OCI-LY1 (cell line): ENCODE data around the gene ZCCHC14.
A peak's percentile ranks its signal among the peaks of the same experiment; 100 is the strongest.

Source experiments
- H2AFZ ChIP-seq: fragments of 200-600 bp; sonication (generic), shearing (Covaris generic); 2 replicates; pipeline ENCODE4 v1.6.0; 2014; ENCODE audit warnings: antibody characterized with exemption, mild to moderate bottlenecking, low read length
- H3F3A ChIP-seq: fragments of 200-600 bp; sonication (generic), shearing (Covaris generic); 2 replicates; pipeline ENCODE4 v1.6.0; 2014; ENCODE audit warnings: mild to moderate bottlenecking, antibody characterized with exemption, low read length, moderate library complexity; ENCODE audit not compliant: insufficient read depth
- H3K27ac ChIP-seq: fragments of 200-600 bp; sonication (generic); 2 replicates; pipeline ENCODE4 v1.5.1; 2014; ENCODE audit warnings: low read length, mixed run types, mild to moderate bottlenecking, low read depth; ENCODE audit not compliant: poor library complexity, severe bottlenecking
- H3K27me3 ChIP-seq: fragments of 200-600 bp; sonication (generic); 2 replicates; pipeline ENCODE4 v1.6.0; 2014; ENCODE audit warnings: antibody characterized with exemption, mild to moderate bottlenecking, low read length, moderate library complexity; ENCODE audit not compliant: insufficient read depth
- H3K36me3 ChIP-seq: fragments of 200-600 bp; sonication (generic); 2 replicates; pipeline ENCODE4 v1.6.1; 2014; ENCODE audit warnings: mild to moderate bottlenecking, antibody characterized with exemption, low read length, moderate library complexity, mixed read lengths; ENCODE audit not compliant: insufficient read depth
- H3K4me1 ChIP-seq: fragments of 200-600 bp; sonication (generic); 2 replicates; pipeline ENCODE4 v1.5.1; 2014; ENCODE audit warnings: mild to moderate bottlenecking, low read length, moderate library complexity; ENCODE audit not compliant: insufficient read depth, severe bottlenecking
- H3K4me2 ChIP-seq: fragments of 200-600 bp; sonication (generic), shearing (Covaris generic); 2 replicates; pipeline ENCODE4 v1.6.1; 2014; ENCODE audit warnings: low read length
- H3K4me3 ChIP-seq: fragments of 200-600 bp; sonication (generic); 2 replicates; pipeline ENCODE4 v1.5.1; 2014; ENCODE audit warnings: low read length, low read depth, mild to moderate bottlenecking, mixed read lengths; ENCODE audit not compliant: poor library complexity, severe bottlenecking
- H3K79me2 ChIP-seq: fragments of 200-600 bp; shearing (Covaris generic); 2 replicates; pipeline ENCODE4 v1.6.1; 2016; ENCODE audit warnings: mixed run types, low read length, mixed read lengths; ENCODE audit not compliant: insufficient read depth
- H3K9ac ChIP-seq: fragments of 200-600 bp; sonication (generic), shearing (Covaris generic); 2 replicates; pipeline ENCODE4 v1.6.1; 2014; ENCODE audit warnings: mild to moderate bottlenecking, low read length, mixed read lengths
- H3K9me2 ChIP-seq: fragments of 200-600 bp; sonication (generic), shearing (Covaris generic); 2 replicates; pipeline ENCODE4 v1.6.1; 2014; ENCODE audit warnings: low read depth, mild to moderate bottlenecking, low read length, mixed read lengths
- H3K9me3 ChIP-seq: fragments of 200-600 bp; shearing (Covaris generic); 2 replicates; pipeline ENCODE4 v1.6.1; 2014; ENCODE audit warnings: low read length, mixed read lengths
- H4K20me1 ChIP-seq: fragments of 200-600 bp; sonication (generic), shearing (Covaris generic); 2 replicates; pipeline ENCODE4 v1.6.0; 2016; ENCODE audit warnings: mild to moderate bottlenecking, low read length; ENCODE audit not compliant: insufficient read depth
- EZH2 ChIP-seq: fragments of 200-600 bp; sonication (generic), shearing (Covaris generic); IDR thresholded peaks from 2 replicates; pipeline ENCODE4 v1.8.0; 2017; ENCODE audit warnings: borderline replicate concordance, mixed run types, mild to moderate bottlenecking, antibody characterized with exemption, low read length, moderate library complexity, mixed read lengths
- TF ChIP-seq, protein P1 (sequence below): fragments of 200-600 bp; sonication (generic), shearing (Covaris generic); IDR thresholded peaks from 2 replicates; pipeline ENCODE4 v1.5.1; 2017; ENCODE audit warnings: mild to moderate bottlenecking, antibody characterized with exemption, low read length, moderate library complexity, mixed read lengths

Gene ZCCHC14

DNA sequence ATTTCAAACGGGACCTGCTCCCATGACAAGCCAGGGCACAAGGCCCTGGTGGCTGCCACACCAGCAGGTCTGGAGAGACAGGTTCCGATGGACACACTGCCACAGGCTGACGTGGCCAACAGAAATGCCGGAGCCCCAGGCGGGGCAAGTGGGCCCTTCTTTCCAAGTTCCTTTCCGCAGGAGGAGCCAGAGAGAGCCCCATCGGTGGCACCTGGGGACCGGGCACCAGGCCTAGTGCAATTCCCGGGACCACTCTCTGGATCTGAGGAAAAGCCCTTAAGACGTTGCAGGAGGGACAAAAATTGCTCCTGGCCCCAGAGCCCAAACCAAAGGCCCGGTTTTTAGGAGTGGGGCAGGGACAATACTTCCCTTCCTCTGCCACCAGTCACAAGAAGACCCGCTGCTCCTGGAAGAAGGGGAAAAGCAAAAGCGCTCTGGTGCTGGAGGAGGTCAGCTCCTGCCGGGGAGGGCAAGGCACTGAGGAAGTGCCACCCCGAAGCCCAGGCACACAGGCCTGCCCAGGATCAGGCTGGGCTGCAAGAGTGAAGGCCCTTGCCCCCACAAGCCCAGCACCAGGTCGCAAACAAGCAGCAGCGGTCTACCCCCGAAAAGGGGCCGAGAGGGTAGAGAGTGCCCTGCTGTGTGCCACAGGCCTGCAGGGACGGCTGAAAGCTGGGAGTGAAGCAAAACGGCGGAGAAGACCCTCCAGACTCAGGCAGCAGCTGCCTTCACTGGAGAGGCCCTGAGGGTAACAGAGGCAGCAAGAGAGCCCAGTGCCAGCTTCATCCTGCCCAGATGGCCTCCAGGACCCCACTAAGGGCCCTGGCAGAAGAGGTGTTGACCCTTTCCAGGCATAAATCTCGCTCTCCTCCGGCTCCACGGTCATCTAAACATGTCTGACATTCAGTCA, 71.6 kb downstream of the ZCCHC14 start:
- Histone ChIP-seq H3K36me3 (peaks cover 56% of the 10 kb centered on the region), H3K4me2 (no peak overlapping the region), H4K20me1 (no peaks in the 10 kb centered on the region), H2AFZ (no peak overlapping the region), H3K4me1 (no peaks in the 10 kb centered on the region), H3K9me3 (no peaks in the 10 kb centered on the region), H3K9ac (no peak overlapping the region), H3K79me2 (no peaks in the 10 kb centered on the region), H3F3A (no peaks in the 10 kb centered on the region), H3K4me3 (no peak overlapping the region), H3K27me3 (no peaks in the 10 kb centered on the region), H3K9me2 (no peaks in the 10 kb centered on the region), H3K27ac (no peak overlapping the region)
- no peak for TF ChIP-seq EZH2
- TF ChIP-seq, protein P1, sequence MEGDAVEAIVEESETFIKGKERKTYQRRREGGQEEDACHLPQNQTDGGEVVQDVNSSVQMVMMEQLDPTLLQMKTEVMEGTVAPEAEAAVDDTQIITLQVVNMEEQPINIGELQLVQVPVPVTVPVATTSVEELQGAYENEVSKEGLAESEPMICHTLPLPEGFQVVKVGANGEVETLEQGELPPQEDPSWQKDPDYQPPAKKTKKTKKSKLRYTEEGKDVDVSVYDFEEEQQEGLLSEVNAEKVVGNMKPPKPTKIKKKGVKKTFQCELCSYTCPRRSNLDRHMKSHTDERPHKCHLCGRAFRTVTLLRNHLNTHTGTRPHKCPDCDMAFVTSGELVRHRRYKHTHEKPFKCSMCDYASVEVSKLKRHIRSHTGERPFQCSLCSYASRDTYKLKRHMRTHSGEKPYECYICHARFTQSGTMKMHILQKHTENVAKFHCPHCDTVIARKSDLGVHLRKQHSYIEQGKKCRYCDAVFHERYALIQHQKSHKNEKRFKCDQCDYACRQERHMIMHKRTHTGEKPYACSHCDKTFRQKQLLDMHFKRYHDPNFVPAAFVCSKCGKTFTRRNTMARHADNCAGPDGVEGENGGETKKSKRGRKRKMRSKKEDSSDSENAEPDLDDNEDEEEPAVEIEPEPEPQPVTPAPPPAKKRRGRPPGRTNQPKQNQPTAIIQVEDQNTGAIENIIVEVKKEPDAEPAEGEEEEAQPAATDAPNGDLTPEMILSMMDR, result no peak; the same call in 1 of the 2 replicates

DNA sequence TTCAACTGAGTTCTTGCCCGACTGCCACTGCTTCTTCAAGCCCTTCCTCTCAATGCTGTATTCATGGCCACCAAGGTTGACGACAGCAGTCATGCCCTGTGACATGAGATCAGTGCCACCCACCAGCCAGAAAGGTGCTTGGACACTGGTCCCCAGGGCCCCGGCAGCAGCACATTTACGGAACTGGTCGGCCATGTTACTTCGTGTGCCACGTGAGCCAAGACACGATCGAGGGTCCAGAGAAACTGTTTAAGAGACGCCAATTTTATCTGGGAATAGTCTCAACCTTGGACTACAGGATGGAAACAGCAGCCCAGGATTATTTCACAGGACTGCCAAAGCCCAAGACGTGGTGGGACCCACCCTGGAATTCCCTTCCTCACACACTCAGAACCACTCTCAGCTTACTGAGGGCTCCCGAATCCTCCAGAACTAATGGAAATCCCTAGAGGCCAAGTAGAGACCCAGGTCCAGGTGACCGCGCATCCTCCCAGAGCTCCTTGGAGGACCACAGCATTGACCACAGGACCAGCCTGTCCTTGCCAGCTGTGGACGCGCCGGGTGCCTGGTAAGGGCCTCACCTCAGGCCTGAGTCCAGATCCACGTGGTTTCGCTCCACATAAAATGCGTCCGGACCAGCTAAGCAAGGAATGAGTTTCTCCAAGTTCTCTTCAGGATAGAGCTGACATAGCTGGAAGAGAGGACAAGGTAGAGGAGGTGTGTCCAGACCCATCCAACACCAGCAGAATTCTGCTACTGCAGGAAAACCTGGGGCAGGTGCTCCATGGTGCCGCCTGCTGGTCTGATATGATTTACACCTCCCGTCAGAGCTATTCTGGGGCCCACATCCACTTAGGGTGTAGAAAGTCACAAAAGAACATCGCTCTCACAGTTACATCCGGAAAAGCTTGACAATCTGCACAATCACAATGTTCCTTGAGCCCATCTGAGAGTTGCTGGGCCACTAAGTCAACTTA, 72.5 kb downstream of the ZCCHC14 start:
- Histone ChIP-seq H3K4me2 (no peak overlapping the region), H3K79me2 (no peaks in the 10 kb centered on the region), H2AFZ (no peak overlapping the region), H3K9me2 (no peaks in the 10 kb centered on the region), H3F3A (no peaks in the 10 kb centered on the region), H4K20me1 (no peaks in the 10 kb centered on the region), H3K4me3 (no peak overlapping the region), H3K9me3 (no peaks in the 10 kb centered on the region), H3K36me3 (peaks cover 58% of the 10 kb centered on the region), H3K4me1 (no peaks in the 10 kb centered on the region), H3K27me3 (no peaks in the 10 kb centered on the region), H3K27ac (no peak overlapping the region), H3K9ac (no peak overlapping the region)
- TF ChIP-seq, protein P1, result peak; percentile 74
- TF ChIP-seq EZH2, result no peak

DNA sequence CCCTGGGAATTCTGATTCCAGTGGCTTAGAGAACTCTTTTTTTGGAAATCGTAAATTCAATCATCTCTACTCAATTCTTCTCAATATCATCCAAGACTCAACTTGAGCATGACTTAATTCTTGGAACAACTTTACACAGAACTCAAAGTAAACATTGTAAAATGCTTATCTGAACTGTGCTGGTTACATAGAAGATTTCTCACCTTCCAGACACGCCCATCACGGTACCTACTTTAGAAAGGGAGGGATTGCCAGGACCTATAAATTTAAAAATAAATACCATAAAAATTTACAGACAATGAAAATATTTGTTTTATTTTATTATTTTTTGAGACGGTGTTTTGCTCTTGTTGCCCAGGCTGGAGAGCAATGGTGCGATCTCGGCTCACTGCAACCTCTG, 74.2 kb downstream of the ZCCHC14 start:
- Histone ChIP-seq H2AFZ (no peak overlapping the region), H3K27ac (no peak overlapping the region), H3K9me2 (no peaks in the 10 kb centered on the region), H3K9me3 (no peaks in the 10 kb centered on the region), H3K4me2 (no peak overlapping the region), H3F3A (no peaks in the 10 kb centered on the region), H3K4me3 (no peak overlapping the region), H3K9ac (no peak overlapping the region), H4K20me1 (no peaks in the 10 kb centered on the region), H3K27me3 (no peaks in the 10 kb centered on the region), H3K79me2 (no peaks in the 10 kb centered on the region), H3K36me3 (peaks cover 52% of the 10 kb centered on the region), H3K4me1 (no peaks in the 10 kb centered on the region)
- no peak for TF ChIP-seq EZH2
- TF ChIP-seq, protein P1, result no peak
